ENCODE data around the gene CLIC1.

DNA sequence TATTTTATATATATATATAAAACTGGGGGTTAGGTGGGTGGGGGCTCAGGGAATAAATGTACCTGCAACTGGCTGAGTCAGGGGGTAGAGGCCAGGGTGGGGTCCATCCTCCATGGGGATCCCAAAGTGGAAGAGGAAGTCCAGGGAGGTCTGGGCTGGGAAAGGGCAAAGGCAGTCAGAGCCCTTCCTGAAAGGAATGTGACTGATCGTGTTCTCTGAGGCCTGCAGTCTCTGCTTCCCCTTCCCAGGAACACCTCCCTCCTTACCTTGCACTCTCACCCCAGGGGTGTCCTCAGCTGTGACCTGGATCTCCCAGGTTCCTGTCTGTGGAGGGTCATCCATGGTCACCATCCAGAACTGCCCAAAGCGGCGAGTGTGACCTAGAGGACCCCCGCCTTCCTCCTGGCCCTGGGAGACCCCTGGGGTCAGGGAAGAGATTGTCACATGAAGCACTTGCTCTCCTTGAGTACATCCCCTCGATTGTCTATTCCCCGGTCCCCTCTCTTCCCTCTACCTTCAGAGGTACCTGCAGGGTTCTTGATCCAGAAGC is 30.8 kb upstream of the CLIC1 start:
- no peak for TF ChIP-seq POLR2A (IDR thresholded peaks at IDR 0.05; ENCODE audit: low read depth, low read length)
- TF ChIP-seq POLR2AphosphoS5 (IDR thresholded peaks at IDR 0.05; ENCODE audit: low read depth, low read length), result no peak
- no peak for TF ChIP-seq TAF1 (IDR thresholded peaks at IDR 0.05; ENCODE audit: borderline replicate concordance, low read depth, low read length)
